Stimulated activated CD4-positive, alpha-beta T cell treated with anti-CD3 and anti-CD28 coated beads, TNF-alpha, amount 100 ng/mL, for 24 hours (primary cell): ENCODE results near the gene BAK1.
"Not testable (repeated sequence)": the region's sequence is repeated elsewhere in the genome, so short reads cannot be mapped to it uniquely, and the experiment has no call there.

Experiments used
- DNase-seq, 3 experiments: peaks; one replicate each; pipeline ENCODE4 v3.0.0-alpha.2; 2020; ENCODE audit warnings: low read depth in 3 of 3

Gene BAK1

GRCh38 chr6:33551538-33551937, 28.5 kb downstream of the BAK1 start:
- DNase-seq = no peak

GRCh38 chr6:33549896-33550295, 30.2 kb downstream of the BAK1 start:
- no peak for DNase-seq

GRCh38 chr6:33549196-33549595, 30.9 kb downstream of the BAK1 start:
- no peak for DNase-seq

DNA sequence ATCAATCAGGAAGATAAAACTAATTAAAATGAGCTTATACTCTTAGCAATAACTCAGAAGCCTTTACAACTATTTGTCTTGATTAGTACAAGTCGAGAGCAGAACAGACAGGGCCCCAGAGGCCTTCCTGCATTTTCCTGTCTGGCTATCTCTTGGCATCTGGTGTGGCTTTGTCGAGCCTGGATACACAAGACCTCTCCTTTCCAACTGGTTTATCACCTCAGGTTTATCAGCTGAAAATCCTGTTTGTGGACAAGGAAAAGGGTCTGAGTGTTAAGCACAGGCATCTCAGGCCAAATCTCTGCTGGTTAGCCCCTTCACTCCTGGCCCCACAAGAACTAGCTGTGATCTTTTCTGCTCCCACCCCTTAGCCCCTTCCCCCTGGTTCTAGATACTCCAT, 32.6 kb downstream of the BAK1 start:
- DNase-seq = no peak

- DNase-seq = no peak
These were observed 33.3 kb downstream of the BAK1 start for GRCh38 chr6:33546766-33547165.

DNA sequence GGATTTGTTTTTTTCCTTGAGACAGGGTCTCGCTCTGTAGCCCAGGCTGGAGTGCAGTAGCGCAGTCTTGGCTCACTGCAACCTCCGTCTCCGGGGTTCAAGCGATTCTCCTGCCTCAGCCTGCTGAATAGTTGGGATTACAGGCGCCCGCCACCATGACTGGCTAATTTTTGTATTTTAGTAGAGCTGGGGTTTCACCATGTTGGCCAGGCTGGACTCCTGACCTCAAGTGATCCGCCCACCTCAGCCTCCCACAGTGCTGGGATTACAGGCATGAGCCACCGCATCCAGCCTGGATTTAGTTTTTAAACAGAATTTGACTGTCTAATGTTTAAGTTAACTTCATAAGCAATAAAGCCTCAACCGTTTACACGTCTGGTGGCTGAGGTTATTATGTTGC, 34.8 kb downstream of the BAK1 start:
- not testable (repeated sequence) for DNase-seq

GRCh38 chr6:33543116-33543515, 37.0 kb downstream of the BAK1 start:
- no peak for DNase-seq

DNA sequence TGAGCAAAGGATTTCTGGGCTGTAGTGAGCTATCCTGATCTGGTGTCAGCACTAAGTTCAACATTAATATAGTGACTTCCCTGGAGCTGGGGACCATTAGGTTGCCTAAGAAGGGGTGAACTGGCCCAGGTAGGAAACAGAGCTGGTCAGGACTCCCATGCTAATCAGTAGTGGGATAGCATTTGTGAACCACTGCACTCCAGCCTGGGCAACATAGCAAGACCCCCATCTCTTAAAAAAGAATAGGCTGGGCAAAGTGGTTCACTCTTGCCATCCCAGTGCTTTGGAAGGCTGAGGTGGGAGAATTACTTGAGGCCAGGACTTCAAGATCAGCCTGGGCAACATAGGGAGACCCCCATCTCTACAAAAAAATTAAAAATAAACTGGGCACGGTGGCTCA, 39.3 kb downstream of the BAK1 start:
- DNase-seq = no peak

GRCh38 chr6:33534702-33535101, 45.4 kb downstream of the BAK1 start:
- DNase-seq = no peak

GRCh38 chr6:33533163-33533869, 46.8 kb downstream of the BAK1 start:
- peak; percentile 11 to 57 (median 21) for DNase-seq

- DNase-seq = not testable (repeated sequence)
These were observed 47.6 kb downstream of the BAK1 start for GRCh38 chr6:33532431-33532830.

- DNase-seq = not testable (repeated sequence)
These were observed 49.5 kb downstream of the BAK1 start for GRCh38 chr6:33530617-33531016.
